Left kidney (tissue), 2 donors: ENCODE measurements around the gene CARD19. TPM values are rescaled to one million over a fixed set of nuclear protein-coding genes. Genes with fewer than 3 reads are reported as not detected.
"Not testable (repeated sequence)": the region's sequence is repeated elsewhere in the genome, so short reads cannot be mapped to it uniquely, and the experiment has no call there.

Source experiments
- DNase-seq: peaks from one replicate; pipeline ENCODE4 v3.0.0-alpha.2; 2013
- polyA plus RNA-seq: library from polyadenylated mRNA; unstranded; fragments of 120-200 nt; gene quantifications from one replicate; pipeline ENCODE4 v1.2.1, GENCODE V29; 2013; ENCODE audit not compliant: insufficient read length

The CARD19 gene
- polyA plus RNA-seq, 1 donor: 16.3 TPM

GRCh38 chr9:93100276-93100636 is 4.2 kb downstream of the CARD19 start:
- no peak for DNase-seq

GRCh38 chr9:93101086-93101485 is 5.1 kb downstream of the CARD19 start:
- DNase-seq: not testable (repeated sequence)

GRCh38 chr9:93105620-93106019 is 9.6 kb downstream of the CARD19 start:
- no peak for DNase-seq

GRCh38 chr9:93107151-93107824 is 11.3 kb downstream of the CARD19 start:
- DNase-seq: no peak

- DNase-seq: no peak
Measured at GRCh38 chr9:93107825-93108161, 11.8 kb downstream of the CARD19 start.

- DNase-seq: no peak
Measured at GRCh38 chr9:93108291-93109041, 12.4 kb downstream of the CARD19 start.

GRCh38 chr9:93110311-93110855 is 14.4 kb downstream of the CARD19 start:
- DNase-seq: no peak

- no peak for DNase-seq
Measured at GRCh38 chr9:93111001-93111370, 15.0 kb downstream of the CARD19 start.

- no peak for DNase-seq
Measured at GRCh38 chr9:93111371-93112115, 15.5 kb downstream of the CARD19 start.

- no peak for DNase-seq
Measured at GRCh38 chr9:93112116-93112863, 16.3 kb downstream of the CARD19 start.

GRCh38 chr9:93112864-93113389 is 16.9 kb downstream of the CARD19 start:
- DNase-seq: no peak

GRCh38 chr9:93114169-93114983 is 18.4 kb downstream of the CARD19 start:
- DNase-seq: no peak

GRCh38 chr9:93114984-93115335 is 18.9 kb downstream of the CARD19 start:
- DNase-seq: no peak

GRCh38 chr9:93115486-93116071 is 19.6 kb downstream of the CARD19 start:
- no peak for DNase-seq

- DNase-seq: no peak
Measured at GRCh38 chr9:93116072-93116961, 20.3 kb downstream of the CARD19 start.

- not testable (repeated sequence) for DNase-seq
Measured at GRCh38 chr9:93117521-93117920, 21.5 kb downstream of the CARD19 start.

GRCh38 chr9:93117924-93118862 is 22.2 kb downstream of the CARD19 start:
- no peak for DNase-seq
